Vagina (tissue), 2 donors: ENCODE measurements around the gene POMT2.

Source experiments
- POLR2A ChIP-seq, 2 donors: fragments of 450-650 bp; IDR thresholded peaks; one replicate each; pipeline ENCODE4 v1.6.1; 2017; ENCODE audit warnings: antibody characterized with exemption in 2 of 2, mild to moderate bottlenecking in 2 of 2, moderate library complexity in 2 of 2
- TF ChIP-seq, protein P1 (sequence below), 3 experiments: fragments of 450-650 bp in 2 of 3; fragments of 200-600 bp in 1 of 3; sonication (generic) in 1 of 3; IDR thresholded peaks; one replicate each; pipeline ENCODE4 v1.5.1; 2017 to 2019; ENCODE audit warnings: antibody characterized with exemption in 3 of 3, mild to moderate bottlenecking in 2 of 3, moderate library complexity in 2 of 3

DNA sequence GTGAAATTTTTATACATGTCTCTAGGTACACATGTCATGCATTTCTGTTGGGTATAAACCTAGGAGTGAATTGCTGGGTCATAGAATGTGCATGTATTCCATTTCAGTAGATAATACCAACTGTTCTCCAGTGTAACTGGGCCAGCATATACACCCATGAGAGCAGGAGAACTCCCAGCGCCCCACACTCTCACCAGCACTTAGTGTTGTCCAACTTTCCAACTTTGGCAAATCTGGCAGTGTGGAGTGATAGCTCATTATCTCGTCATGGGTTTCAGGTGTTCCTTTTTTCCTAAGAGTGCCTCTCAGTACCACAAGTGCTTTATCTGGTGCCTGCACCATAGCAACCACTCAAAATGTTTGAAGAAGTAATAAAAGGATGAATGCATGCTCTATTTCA is 89.8 kb downstream of the POMT2 start:
- TF ChIP-seq, protein P1, sequence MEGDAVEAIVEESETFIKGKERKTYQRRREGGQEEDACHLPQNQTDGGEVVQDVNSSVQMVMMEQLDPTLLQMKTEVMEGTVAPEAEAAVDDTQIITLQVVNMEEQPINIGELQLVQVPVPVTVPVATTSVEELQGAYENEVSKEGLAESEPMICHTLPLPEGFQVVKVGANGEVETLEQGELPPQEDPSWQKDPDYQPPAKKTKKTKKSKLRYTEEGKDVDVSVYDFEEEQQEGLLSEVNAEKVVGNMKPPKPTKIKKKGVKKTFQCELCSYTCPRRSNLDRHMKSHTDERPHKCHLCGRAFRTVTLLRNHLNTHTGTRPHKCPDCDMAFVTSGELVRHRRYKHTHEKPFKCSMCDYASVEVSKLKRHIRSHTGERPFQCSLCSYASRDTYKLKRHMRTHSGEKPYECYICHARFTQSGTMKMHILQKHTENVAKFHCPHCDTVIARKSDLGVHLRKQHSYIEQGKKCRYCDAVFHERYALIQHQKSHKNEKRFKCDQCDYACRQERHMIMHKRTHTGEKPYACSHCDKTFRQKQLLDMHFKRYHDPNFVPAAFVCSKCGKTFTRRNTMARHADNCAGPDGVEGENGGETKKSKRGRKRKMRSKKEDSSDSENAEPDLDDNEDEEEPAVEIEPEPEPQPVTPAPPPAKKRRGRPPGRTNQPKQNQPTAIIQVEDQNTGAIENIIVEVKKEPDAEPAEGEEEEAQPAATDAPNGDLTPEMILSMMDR (IDR thresholded peaks at IDR 0.05): no peak
- TF ChIP-seq POLR2A (IDR thresholded peaks at IDR 0.05): no peak
